IMR-90 (cell line): ENCODE measurements around the gene AOPEP. TPM values are rescaled to one million over a fixed set of nuclear protein-coding genes. Genes with fewer than 3 reads are reported as not detected.
"Not testable (repeated sequence)": the region's sequence is repeated elsewhere in the genome, so short reads cannot be mapped to it uniquely, and the experiment has no call there.

Experiments used
- ATAC-seq: fragments of 200-7000 bp; cut with Tn5 transposase; 2 replicates; pipeline ENCODE4 v1.9.1; 2020; ENCODE audit warnings: low read depth, mild to moderate bottlenecking, moderate library complexity
- BruUV-seq: library from RNA; stranded (reverse); fragments of 400-500 nt; replicated peaks from 2 replicates; lab custom pipeline; 2021; lab: Mats Ljungman, UMichigan
- CTCF ChIA-PET: fragments of 300-600 bp; formaldehyde crosslinking; extraction: SDS; loops from one replicate; lab custom pipeline; 2021; ENCODE audit warnings: antibody characterized with exemption; lab: Yijun Ruan, JAX
- POLR2A ChIA-PET: fragments of 300-600 bp; sonication (Branson Sonifier 250); formaldehyde crosslinking; loops from one replicate; lab custom pipeline; 2022; ENCODE audit warnings: antibody characterized with exemption; ENCODE audit not compliant: unreplicated experiment; lab: Charles Lee
- DNase-seq: peaks from one replicate; pipeline ENCODE4 v3.0.0; 2013
- H2AFZ ChIP-seq: replicated peaks from 2 replicates; pipeline ENCODE3; 2013; ENCODE audit warnings: low read length, mild to moderate bottlenecking; ENCODE audit not compliant: poor library complexity
- H2AK5ac ChIP-seq: 2 replicates; pipeline ENCODE4 v1.6.1; 2013; ENCODE audit warnings: low read depth, low read length, inconsistent platforms
- H2AK9ac ChIP-seq: replicated peaks from 2 replicates; pipeline ENCODE3; 2013; ENCODE audit warnings: mild to moderate bottlenecking, low read depth, low read length, moderate library complexity; ENCODE audit not compliant: poor library complexity
- H2BK120ac ChIP-seq: 2 replicates; pipeline ENCODE4 v1.6.1; 2013; ENCODE audit warnings: low read depth, low read length, inconsistent platforms
- H2BK15ac ChIP-seq: 3 replicates; pipeline ENCODE4 v1.6.1; 2013; ENCODE audit warnings: low read depth, low read length, inconsistent platforms
- H2BK20ac ChIP-seq: 2 replicates; pipeline ENCODE4 v1.6.1; 2013; ENCODE audit warnings: low read depth, mild to moderate bottlenecking, inconsistent platforms, low read length, moderate library complexity
- H2BK5ac ChIP-seq: 2 replicates; pipeline ENCODE4 v1.6.1; 2013; ENCODE audit warnings: mild to moderate bottlenecking, low read depth, low read length, inconsistent platforms; ENCODE audit not compliant: poor library complexity, severe bottlenecking
- H3K14ac ChIP-seq: replicated peaks from 2 replicates; pipeline ENCODE4 v1.6.1; 2013; ENCODE audit warnings: low read depth, low read length, inconsistent platforms
- H3K18ac ChIP-seq: 2 replicates; pipeline ENCODE4 v1.6.1; 2013; ENCODE audit warnings: low read depth, low read length, control low read depth
- H3K23ac ChIP-seq: 2 replicates; pipeline ENCODE4 v1.6.1; 2013; ENCODE audit warnings: low read depth, low read length, inconsistent platforms
- H3K27ac ChIP-seq: 2 replicates; pipeline ENCODE4 v1.5.1; 2013; ENCODE audit warnings: mild to moderate bottlenecking, control low read depth, low read length; ENCODE audit not compliant: insufficient read depth
- H3K27me3 ChIP-seq: 2 replicates; pipeline ENCODE4 v1.6.1; 2013; ENCODE audit warnings: low read length; ENCODE audit not compliant: control insufficient read depth, insufficient read depth
- H3K36me3 ChIP-seq: 2 replicates; pipeline ENCODE4 v1.6.1; 2013; ENCODE audit warnings: low read length, mixed read lengths; ENCODE audit not compliant: control insufficient read depth, insufficient read depth
- H3K4ac ChIP-seq: 2 replicates; pipeline ENCODE4 v1.6.1; 2013; ENCODE audit warnings: low read depth, low read length, inconsistent platforms
- H3K4me1 ChIP-seq: 2 replicates; pipeline ENCODE4 v1.6.1; 2013; ENCODE audit warnings: low read length, mixed read lengths; ENCODE audit not compliant: control insufficient read depth, insufficient read depth
- H3K4me2 ChIP-seq: 2 replicates; pipeline ENCODE4 v1.6.1; 2013; ENCODE audit warnings: low read depth, mild to moderate bottlenecking, control low read depth, low read length, moderate library complexity
- H3K4me3 ChIP-seq: 2 replicates; pipeline ENCODE4 v1.5.1; 2013; ENCODE audit warnings: low read depth, mild to moderate bottlenecking, control low read depth, low read length, moderate library complexity; ENCODE audit not compliant: insufficient read depth
- H3K56ac ChIP-seq: 2 replicates; pipeline ENCODE4 v1.6.1; 2013; ENCODE audit warnings: low read length, inconsistent platforms; ENCODE audit not compliant: insufficient read depth; ENCODE audit errors: extremely low read depth
- H3K79me1 ChIP-seq, 2 experiments: 2 replicates each; pipeline ENCODE4 v1.6.1; 2013; ENCODE audit warnings: low read length in 2 of 2, inconsistent platforms in 1 of 2, low read depth in 1 of 2
- H3K9ac ChIP-seq: 2 replicates; pipeline ENCODE4 v1.6.1; 2013; ENCODE audit warnings: low read depth, low read length, control low read depth
- H3K9me1 ChIP-seq: 2 replicates; pipeline ENCODE4 v1.6.1; 2013; ENCODE audit warnings: low read length, inconsistent platforms; ENCODE audit not compliant: insufficient read depth
- H3K9me3 ChIP-seq: 2 replicates; pipeline ENCODE4 v1.6.1; 2013; ENCODE audit warnings: low read length; ENCODE audit not compliant: control insufficient read depth, insufficient read depth
- H4K20me1 ChIP-seq: 2 replicates; pipeline ENCODE4 v1.6.1; 2013; ENCODE audit warnings: low read length, inconsistent platforms; ENCODE audit not compliant: insufficient read depth
- H4K5ac ChIP-seq: 2 replicates; pipeline ENCODE4 v1.6.1; 2013; ENCODE audit warnings: mild to moderate bottlenecking, low read depth, low read length, control low read depth
- H4K8ac ChIP-seq, 2 experiments: 2 replicates each; pipeline ENCODE4 v1.6.1; 2013; ENCODE audit warnings: low read depth in 2 of 2, low read length in 2 of 2, control low read depth in 1 of 2, inconsistent platforms in 1 of 2
- H4K91ac ChIP-seq: 2 replicates; pipeline ENCODE4 v1.6.1; 2013; ENCODE audit warnings: low read depth, low read length, inconsistent platforms; ENCODE audit not compliant: insufficient read depth
- MAZ ChIP-seq: IDR thresholded peaks from 2 replicates; pipeline ENCODE4 v1.6.1; 2012; ENCODE audit warnings: low read depth, mild to moderate bottlenecking, low read length, improper control_type of control experiment, moderate library complexity, borderline replicate concordance
- MXI1 ChIP-seq: IDR thresholded peaks from 2 replicates; pipeline ENCODE4 v1.6.1; 2012; ENCODE audit warnings: low read depth, mild to moderate bottlenecking, low read length, moderate library complexity, borderline replicate concordance
- WGBS, 2 experiments: methylation state at CpG; one replicate each; pipeline versions ENCODE4 v1.1.5 to v1.1.7; 2013; ENCODE audit warnings: missing lambda C conversion rate in 2 of 2; ENCODE audit not compliant: insufficient read length in 1 of 2; ENCODE audit errors: extremely low coverage in 2 of 2; 5-methylcytosine and 5-hydroxymethylcytosine counted together
- dilution Hi-C: fragments of 300-500 bp; cut with HindIII; formaldehyde crosslinking; loops from one replicate; pipeline ENCODE4 v1.14.3; 2018; ENCODE audit warnings: low sequenced_read_pairs; ENCODE audit not compliant: unreplicated experiment
- in situ Hi-C: fragments of 300-500 bp; cut with MboI; formaldehyde crosslinking; loops from 3 replicates; pipeline ENCODE4 v1.14.3; 2019; ENCODE audit warnings: low sequenced_read_pairs, inconsistent platforms, mixed read lengths
- intact Hi-C: fragments of 100-400 bp; cut with micrococcal nuclease; formaldehyde crosslinking; loops from 2 replicates; pipeline ENCODE4 v1.10.0; 2022
- polyA plus RNA-seq, 3 experiments: library from polyadenylated mRNA; depleted of rRNA; stranded (reverse); fragments of >200 nt; gene quantifications; 2 replicates each; pipeline ENCODE4 v1.2.3, GENCODE V29; 2012; ENCODE audit warnings: low replicate concordance in 1 of 3
- total RNA-seq: library from RNA; depleted of rRNA; stranded (reverse); fragments of >200 nt; gene quantifications from 2 replicates; pipeline ENCODE4 v1.2.3, GENCODE V29; 2012

AOPEP gene
- total and polyA plus RNA-seq, 2 of the 4 experiments (the other 2 are of a cell fraction) = 34.9 to 38.7 TPM

DNA sequence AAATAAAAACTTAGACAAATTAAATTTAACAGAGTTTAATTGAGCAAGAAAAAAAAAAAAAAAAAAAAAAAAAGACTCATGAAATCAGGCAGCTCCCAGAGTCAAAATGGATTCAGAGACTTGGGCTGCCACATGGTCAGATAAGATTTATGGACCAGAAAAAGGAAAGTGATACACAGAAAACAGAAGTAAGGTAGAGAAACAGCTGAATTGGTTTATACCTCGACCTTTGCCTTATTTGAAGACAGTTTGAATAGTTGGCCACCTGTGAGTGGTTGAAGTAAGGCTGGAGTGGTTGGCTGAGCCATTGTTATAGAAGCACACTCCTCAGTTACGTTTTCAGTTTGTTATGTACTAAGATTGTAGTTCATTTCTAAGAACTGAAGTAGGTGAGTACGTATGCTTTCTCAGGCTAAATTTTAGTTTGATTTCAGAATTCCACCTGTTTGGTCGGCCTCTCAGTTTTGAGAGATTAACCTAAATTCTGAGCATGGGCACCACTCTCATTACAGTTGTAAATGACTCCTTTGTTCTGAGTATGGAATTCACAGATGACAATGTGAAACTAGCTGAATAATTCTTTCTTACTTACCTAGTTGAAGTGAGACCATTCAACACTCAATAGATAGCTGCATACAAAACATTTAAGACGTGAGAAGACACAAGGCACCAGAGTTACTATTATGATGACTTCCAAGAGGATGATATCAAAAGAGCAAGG lies 149.0 kb downstream of the AOPEP start:
- Histone ChIP-seq H2BK120ac (0 out of 2 replicates have a peak overlapping the region, but pooled peaks have one; percentile 3), H2AK5ac (no peak overlapping the region), H3K79me1 (peaks cover 11% of the 10 kb centered on the region in 2 experiments), H4K91ac (no peak overlapping the region), H2AK9ac (no peak overlapping the region), H3K18ac (no peak overlapping the region), H3K4me2 (no peak overlapping the region), H3K56ac (no peak overlapping the region), H4K20me1 (no peaks in the 10 kb centered on the region), H3K36me3 (no peaks in the 10 kb centered on the region), H4K8ac (no peak overlapping the region), H4K5ac (no peak overlapping the region), H3K27ac (no peak overlapping the region), H2BK20ac (no peak overlapping the region), H3K27me3 (no peaks in the 10 kb centered on the region), H3K9me3 (no peaks in the 10 kb centered on the region), H3K4me3 (no peak overlapping the region), H3K9ac (no peak overlapping the region), H2BK5ac (no peak overlapping the region), H3K23ac (no peak overlapping the region), H3K4ac (no peak overlapping the region), H3K4me1 (no peaks in the 10 kb centered on the region; the same call in 1 of the 2 replicates), H3K14ac (no peak overlapping the region), H2BK15ac (peak overlapping the region; percentile 3; the same call in 1 of the 3 replicates), H3K9me1 (no peaks in the 10 kb centered on the region), H2AFZ (no peak overlapping the region)
- in situ Hi-C loops = no loop called here
- DNase-seq = no peak
- dilution Hi-C loops = no loop called here
- POLR2A ChIA-PET = interaction anchor here (0.6 kb wide), 1 partner anchor 45 kb away, joined by 13 read pairs; no protein-coding TSS in a partner anchor
- 100% methylated on average over 1 of the region's 5 CpGs; no CpG with 5 or more reads in 1 of the 2 experiments for WGBS, 2 experiments
- no TSS peak for BruUV-seq
- TF ChIP-seq MXI1 = no peak
- TF ChIP-seq MAZ = no peak
- intact Hi-C loops = no loop called here
- no peak for ATAC-seq
- CTCF ChIA-PET = interaction anchor here (0.6 kb wide), 1 partner anchor 27 kb away, joined by 6 read pairs; no protein-coding TSS in a partner anchor

DNA sequence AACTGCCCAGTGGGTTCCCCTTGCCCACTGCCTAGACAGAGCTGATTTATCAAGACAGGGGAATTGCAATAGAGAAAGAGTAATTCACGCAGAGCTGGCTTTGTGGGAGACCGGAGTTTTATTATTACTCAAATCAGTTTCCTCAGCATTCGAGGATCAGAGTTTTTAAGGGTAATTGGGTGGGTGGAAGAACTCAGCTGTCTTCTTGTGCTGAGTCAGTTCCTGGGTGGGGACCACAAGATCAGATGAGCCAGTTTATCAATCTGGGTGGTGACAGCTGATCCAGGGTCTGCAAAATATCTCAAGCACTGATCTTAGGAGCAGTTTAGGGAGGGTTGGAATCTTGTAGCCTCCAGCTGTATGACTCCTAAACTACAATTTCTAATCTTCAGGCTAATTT lies 152.3 kb downstream of the AOPEP start:
- Histone ChIP-seq H3K4me1 (peaks cover 13% of the 10 kb centered on the region), H2AK5ac (peak overlapping the region; percentile 38; the same call in 1 of the 2 replicates)
- H3K27ac ChIP-seq, H4K20me1 ChIP-seq, in situ Hi-C loops, ATAC-seq, H3K4me3 ChIP-seq, dilution Hi-C loops, H3K4ac ChIP-seq, H2BK15ac ChIP-seq, H3K79me1 ChIP-seq, H3K27me3 ChIP-seq, H2AFZ ChIP-seq, H3K56ac ChIP-seq, H4K91ac ChIP-seq, H3K9me1 ChIP-seq, H2BK20ac ChIP-seq, H2BK120ac ChIP-seq, H2AK9ac ChIP-seq, H3K36me3 ChIP-seq, H4K8ac ChIP-seq, H3K9ac ChIP-seq, H3K23ac ChIP-seq, H3K9me3 ChIP-seq, CTCF ChIA-PET, intact Hi-C loops, DNase-seq, H3K18ac ChIP-seq, H4K5ac ChIP-seq, H2BK5ac ChIP-seq, BruUV-seq, POLR2A ChIA-PET, H3K4me2 ChIP-seq, H3K14ac ChIP-seq: not testable (repeated sequence)
- no CpG with 5 or more reads among the region's 3 CpGs for WGBS, 2 experiments
